LNCAP (cell line): ENCODE data around the gene AKT1S1.

Experiments
- CTCF ChIP-seq: fragments of 450-650 bp; IDR thresholded peaks from 2 replicates; pipeline ENCODE4 v1.5.1; 2017; ENCODE audit warnings: mild to moderate bottlenecking

The AKT1S1 gene

GRCh38 chr19:49840736-49841249 is 36.4 kb downstream of the AKT1S1 start:
- no peak for TF ChIP-seq CTCF

DNA sequence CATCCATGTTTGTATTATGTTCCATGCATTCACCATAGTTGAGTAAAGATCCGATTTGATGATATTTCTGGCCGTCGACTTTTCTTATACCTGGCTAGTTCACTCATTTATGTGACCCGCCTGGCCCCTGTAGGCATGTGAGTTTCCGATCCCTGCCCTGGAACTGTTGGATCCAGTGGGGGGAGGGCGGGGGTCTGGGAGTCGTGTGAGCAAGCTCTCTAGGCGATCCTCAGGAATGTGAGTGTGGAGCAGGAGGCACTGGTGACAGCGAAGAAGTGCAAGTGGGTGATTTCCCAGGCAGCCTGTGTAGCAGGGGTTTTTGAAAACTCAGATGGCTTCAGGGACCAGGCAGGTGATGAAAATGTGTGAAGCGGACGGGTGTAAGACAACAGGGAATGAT is 36.8 kb downstream of the AKT1S1 start:
- no peak for TF ChIP-seq CTCF

DNA sequence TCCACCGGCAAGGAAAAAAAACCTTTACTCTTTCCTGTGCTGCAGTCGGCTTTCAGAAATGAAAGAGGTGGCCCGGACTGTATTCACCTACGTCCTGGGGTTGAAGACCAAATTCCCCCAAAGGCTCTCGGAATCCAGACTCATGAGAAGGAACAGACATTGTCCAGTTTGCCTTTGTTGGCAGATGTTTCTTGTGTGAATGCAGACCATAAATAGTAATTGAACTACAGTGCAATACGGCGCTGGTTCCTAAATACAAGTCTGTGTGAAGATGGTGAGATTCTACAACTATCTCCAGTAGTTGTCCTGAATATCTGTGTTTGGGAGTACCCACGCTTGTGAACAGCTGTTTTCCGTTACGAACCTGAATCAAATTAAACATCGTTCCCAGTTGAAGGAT is 37.4 kb downstream of the AKT1S1 start:
- no peak for TF ChIP-seq CTCF

DNA sequence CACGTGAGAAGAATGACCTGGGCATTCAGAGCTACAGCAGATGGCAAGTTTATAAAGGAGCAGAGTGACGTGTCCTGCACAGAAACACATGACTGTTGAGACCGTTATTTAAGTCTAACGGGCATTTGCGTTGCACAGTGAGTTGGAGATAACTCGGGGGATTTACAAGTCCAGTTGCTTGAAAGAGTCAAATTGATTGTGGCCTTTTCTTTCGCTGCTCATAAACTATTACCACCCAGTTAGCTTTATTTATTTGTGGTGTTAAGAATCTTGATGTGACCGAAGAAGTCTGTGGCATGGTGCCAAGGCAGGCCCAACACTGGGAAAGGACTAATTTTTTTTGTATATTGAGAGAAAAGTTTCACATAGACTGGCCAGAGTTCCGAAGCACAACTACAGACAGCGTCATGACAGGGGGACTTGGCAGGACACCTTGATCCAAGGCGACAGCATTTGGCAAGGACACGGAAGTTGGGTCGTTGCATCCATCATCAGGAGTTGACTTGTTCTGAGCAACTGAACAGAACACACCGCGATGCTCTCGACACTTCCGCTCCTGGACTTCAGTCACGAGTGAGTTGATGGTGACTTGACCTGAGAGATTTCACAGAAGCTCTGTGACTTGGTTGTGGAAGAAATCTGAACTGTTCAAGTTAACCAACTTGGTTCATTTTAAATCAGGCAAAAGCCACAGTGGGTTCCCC is 38.1 kb downstream of the AKT1S1 start:
- no peak for TF ChIP-seq CTCF

- TF ChIP-seq CTCF, result no peak
These were observed 39.7 kb downstream of the AKT1S1 start for GRCh38 chr19:49837425-49837824.

- TF ChIP-seq CTCF, result no peak
These were observed 40.2 kb downstream of the AKT1S1 start for GRCh38 chr19:49837009-49837310.

GRCh38 chr19:49836176-49837008 is 40.8 kb downstream of the AKT1S1 start:
- no peak for TF ChIP-seq CTCF
